Suprapubic skin (tissue), 4 donors: ENCODE data around the gene AZU1. TPM values are rescaled to one million over a fixed set of nuclear protein-coding genes. Genes with fewer than 3 reads are reported as not detected.

Source experiments
- DNase-seq, 2 donors: peaks; one replicate each; pipeline ENCODE4 v3.0.0-alpha.2; 2019; ENCODE audit warnings: low spot score in 2 of 2
- H3K27ac ChIP-seq: fragments of 200-600 bp; sonication (generic); one replicate; pipeline ENCODE4 v1.5.1; 2019
- H3K27me3 ChIP-seq: fragments of 200-600 bp; sonication (generic); one replicate; pipeline ENCODE4 v1.5.1; 2019
- H3K36me3 ChIP-seq: fragments of 200-600 bp; sonication (generic); one replicate; pipeline ENCODE4 v1.5.1; 2019
- H3K4me1 ChIP-seq: fragments of 200-600 bp; sonication (generic); one replicate; pipeline ENCODE4 v1.5.1; 2019
- H3K4me3 ChIP-seq: fragments of 200-600 bp; sonication (generic); one replicate; pipeline ENCODE4 v1.5.1; 2019; ENCODE audit warnings: mild to moderate bottlenecking
- H3K9me3 ChIP-seq: fragments of 200-600 bp; sonication (generic); one replicate; pipeline ENCODE4 v1.5.1; 2019
- CTCF ChIP-seq, 2 donors: fragments of 200-600 bp in 1 of 2; fragments of 450-650 bp in 1 of 2; sonication (generic) in 1 of 2; IDR thresholded peaks; one replicate each; pipeline ENCODE4 v1.5.1; 2016 to 2019; ENCODE audit warnings: antibody characterized with exemption in 2 of 2, mild to moderate bottlenecking in 1 of 2, moderate library complexity in 1 of 2
- EP300 ChIP-seq: sonication (generic); formaldehyde crosslinking; IDR thresholded peaks from one replicate; pipeline ENCODE4 v1.6.1; 2017; ENCODE audit warnings: antibody characterized with exemption
- POLR2A ChIP-seq, 2 donors: fragments of 450-650 bp; IDR thresholded peaks; one replicate each; pipeline ENCODE4 v1.6.1; 2017; ENCODE audit warnings: antibody characterized with exemption in 2 of 2, mild to moderate bottlenecking in 2 of 2, moderate library complexity in 2 of 2
- POLR2AphosphoS5 ChIP-seq, 3 donors: sonication (generic); formaldehyde crosslinking; IDR thresholded peaks; one replicate each; pipeline ENCODE4 v1.6.1; 2017; ENCODE audit warnings: antibody characterized with exemption in 3 of 3
- WGBS: methylation state at CpG from one replicate; pipeline ENCODE4 v1.1.5; 2018; 5-methylcytosine and 5-hydroxymethylcytosine counted together
- total RNA-seq, 4 donors: library from RNA; depleted of rRNA; stranded (reverse); fragments of >200 nt; gene quantifications; one replicate each; pipeline ENCODE4 v1.1.0, GENCODE V29; 2016

Gene AZU1
- total RNA-seq, 4 donors from 2014 or later = 0.79 TPM; not detected in 3

DNA sequence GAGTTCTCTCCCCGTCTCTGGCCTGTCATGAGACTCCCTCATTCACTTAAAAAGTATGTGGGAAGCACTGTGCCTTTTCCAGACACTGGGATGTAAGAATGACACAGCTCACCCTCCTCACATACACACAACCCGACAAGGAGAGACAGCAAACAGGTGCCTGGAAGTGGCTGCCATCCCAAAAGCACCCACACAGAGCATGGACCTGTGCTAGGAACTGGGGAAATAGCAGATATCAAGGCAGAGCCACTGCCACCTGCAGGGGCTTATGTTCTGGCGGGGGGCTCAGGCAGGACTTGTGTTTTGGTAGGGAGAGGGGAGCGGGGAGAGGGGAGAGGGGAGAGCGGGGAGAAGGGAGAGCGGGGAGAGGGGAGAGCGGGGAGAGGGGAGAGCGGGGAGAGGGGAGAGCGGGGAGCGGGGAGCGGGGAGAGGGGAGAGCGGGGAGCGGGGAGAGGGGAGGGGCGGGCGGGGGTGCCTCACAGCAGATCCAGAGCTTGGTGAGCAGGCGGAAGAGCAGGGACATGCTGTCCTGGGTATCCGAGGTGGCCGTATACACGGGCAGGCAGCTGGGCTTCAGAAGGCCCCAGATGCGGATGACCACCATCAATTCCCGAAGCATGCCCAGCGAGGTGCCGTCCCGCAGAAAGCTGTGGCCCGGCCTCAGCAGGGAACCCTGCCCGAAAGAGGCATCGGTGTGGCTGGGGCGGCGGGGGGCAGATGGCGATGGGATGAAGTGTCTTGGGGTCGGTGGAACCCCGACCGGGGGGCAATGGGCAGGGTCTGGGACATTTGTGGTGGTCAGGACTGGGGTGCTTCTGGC lies 44.0 kb downstream of the AZU1 start:
- no peaks in the 10 kb centered on the region for H3K27me3 ChIP-seq
- H3K9me3 ChIP-seq = no peaks in the 10 kb centered on the region
- peak overlapping the region; percentile 59 for H3K27ac ChIP-seq
- peaks cover 69% of the 10 kb centered on the region for H3K36me3 ChIP-seq
- no peak overlapping the region for H3K4me3 ChIP-seq
- DNase-seq = no peak
- no peak for TF ChIP-seq CTCF (IDR thresholded peaks at IDR 0.05)
- TF ChIP-seq POLR2AphosphoS5 (IDR thresholded peaks at IDR 0.05) = no peak
- TF ChIP-seq EP300 = no peak
- TF ChIP-seq POLR2A (IDR thresholded peaks at IDR 0.05) = no peak
- 86% methylated on average over 16 of the region's 33 CpGs for WGBS
- H3K4me1 ChIP-seq = peaks cover 49% of the 10 kb centered on the region

DNA sequence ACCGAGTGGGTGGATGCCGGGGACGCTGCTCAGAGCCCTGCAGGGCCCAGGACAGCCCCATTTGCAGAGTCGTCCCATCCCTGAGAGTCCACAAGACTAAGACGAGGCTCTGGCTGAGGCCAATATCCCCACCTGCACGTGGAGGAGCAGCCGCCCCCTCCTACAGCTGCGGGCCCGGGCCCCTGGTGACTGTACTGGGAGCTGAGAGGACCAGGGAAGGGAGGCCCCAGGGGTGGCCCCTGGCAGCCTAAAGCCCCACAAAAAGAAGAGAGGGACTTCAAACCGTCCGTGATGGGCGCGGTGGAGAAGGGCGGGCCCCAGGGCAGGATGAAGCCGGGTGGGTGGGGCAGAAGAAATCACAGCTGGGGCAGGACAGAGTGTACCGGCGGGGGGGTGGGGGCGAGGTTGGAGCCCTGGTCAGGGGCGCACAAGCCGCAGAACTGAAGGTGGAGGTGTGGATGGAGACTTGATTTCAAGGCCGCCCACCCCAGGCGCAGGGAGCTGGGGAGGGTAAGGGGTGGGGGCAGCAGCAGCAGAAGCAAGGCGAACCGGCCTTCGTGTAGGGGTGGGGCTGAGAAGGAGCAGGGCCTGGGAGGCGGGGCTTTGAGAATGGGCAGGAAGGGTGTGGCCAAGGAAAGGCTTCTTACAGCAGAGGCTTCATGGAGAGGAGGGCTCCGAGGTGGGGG lies 44.8 kb downstream of the AZU1 start:
- no peak for TF ChIP-seq EP300
- TF ChIP-seq POLR2A (IDR thresholded peaks at IDR 0.05) = no peak
- TF ChIP-seq POLR2AphosphoS5 (IDR thresholded peaks at IDR 0.05) = no peak
- TF ChIP-seq CTCF (IDR thresholded peaks at IDR 0.05) = no peak

DNA sequence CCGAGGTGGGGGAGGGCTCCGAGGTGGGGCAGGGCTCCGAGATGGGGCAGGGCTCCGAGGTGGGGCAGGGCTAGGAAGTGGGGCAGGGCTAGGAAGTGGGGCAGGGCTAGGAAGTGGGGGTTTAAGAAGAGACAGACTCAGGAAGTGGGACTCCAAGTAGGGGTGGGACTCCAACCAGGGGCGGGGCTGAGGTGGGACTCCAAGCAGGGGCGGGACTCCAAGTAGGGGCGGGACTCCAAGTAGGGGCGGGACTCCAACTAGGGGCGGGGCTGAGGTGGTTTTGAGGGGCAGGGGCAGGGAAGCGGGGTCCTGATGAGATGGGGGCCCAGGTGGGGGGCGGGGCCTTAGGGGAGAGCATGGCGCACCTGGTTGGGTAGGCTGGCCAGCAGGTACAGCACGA lies 45.4 kb downstream of the AZU1 start:
- Histone ChIP-seq H3K4me3 (no peak overlapping the region), H3K27me3 (no peaks in the 10 kb centered on the region), H3K36me3 (peaks cover 70% of the 10 kb centered on the region), H3K4me1 (peaks cover 57% of the 10 kb centered on the region), H3K27ac (no peak overlapping the region), H3K9me3 (no peaks in the 10 kb centered on the region)
- no peak for DNase-seq
- TF ChIP-seq EP300 (no peak), POLR2A (IDR thresholded peaks at IDR 0.05) (no peak), POLR2AphosphoS5 (IDR thresholded peaks at IDR 0.05) (no peak), CTCF (IDR thresholded peaks at IDR 0.05) (no peak)
- 90% methylated on average over 2 of the region's 13 CpGs for whole genome bisulfite sequencing

More for the DNA sequence above, 44.8 kb downstream of the AZU1 start:
- peaks cover 56% of the 10 kb centered on the region for H3K4me1 ChIP-seq
- H3K27ac ChIP-seq = peak overlapping the region; percentile 59
- WGBS = 35% methylated on average over 25 of the region's 27 CpGs
- no peaks in the 10 kb centered on the region for H3K27me3 ChIP-seq
- H3K4me3 ChIP-seq = peak overlapping the region; percentile 9
- no peaks in the 10 kb centered on the region for H3K9me3 ChIP-seq
- H3K36me3 ChIP-seq = peaks cover 76% of the 10 kb centered on the region
- DNase-seq = no peak

DNA sequence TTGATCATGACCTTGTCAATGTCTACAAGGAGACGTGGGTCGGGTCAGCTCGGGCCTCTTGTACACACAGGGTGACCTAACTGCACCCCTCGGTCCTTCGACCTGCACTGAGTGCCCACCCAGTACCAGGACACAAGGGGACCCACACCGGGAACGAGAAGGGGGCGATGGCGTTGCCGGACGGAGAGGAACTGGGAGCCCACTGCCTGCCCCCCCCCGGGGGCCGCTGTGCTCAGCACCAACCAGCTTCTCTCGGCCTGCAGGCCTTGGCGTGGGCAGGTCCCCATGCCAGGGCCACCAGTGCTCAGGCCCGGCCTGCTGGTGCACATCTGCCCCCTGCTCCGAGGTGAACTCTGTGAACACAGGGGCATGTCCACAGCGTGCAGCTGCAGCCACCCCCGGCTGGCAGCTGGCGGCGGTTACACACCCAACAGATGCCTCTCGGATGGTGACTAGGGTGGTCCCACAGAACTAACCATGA lies 46.0 kb downstream of the AZU1 start:
- H3K9me3 ChIP-seq = no peaks in the 10 kb centered on the region
- H3K27ac ChIP-seq = no peak overlapping the region
- H3K27me3 ChIP-seq = no peaks in the 10 kb centered on the region
- 96% methylated on average over 14 of the region's 22 CpGs for WGBS
- DNase-seq = no peak
- TF ChIP-seq CTCF (IDR thresholded peaks at IDR 0.05) (no peak), POLR2AphosphoS5 (IDR thresholded peaks at IDR 0.05) (no peak), POLR2A (IDR thresholded peaks at IDR 0.05) (no peak), EP300 (no peak)
- H3K36me3 ChIP-seq = peaks cover 66% of the 10 kb centered on the region
- H3K4me3 ChIP-seq = no peak overlapping the region
- H3K4me1 ChIP-seq = peaks cover 52% of the 10 kb centered on the region

DNA sequence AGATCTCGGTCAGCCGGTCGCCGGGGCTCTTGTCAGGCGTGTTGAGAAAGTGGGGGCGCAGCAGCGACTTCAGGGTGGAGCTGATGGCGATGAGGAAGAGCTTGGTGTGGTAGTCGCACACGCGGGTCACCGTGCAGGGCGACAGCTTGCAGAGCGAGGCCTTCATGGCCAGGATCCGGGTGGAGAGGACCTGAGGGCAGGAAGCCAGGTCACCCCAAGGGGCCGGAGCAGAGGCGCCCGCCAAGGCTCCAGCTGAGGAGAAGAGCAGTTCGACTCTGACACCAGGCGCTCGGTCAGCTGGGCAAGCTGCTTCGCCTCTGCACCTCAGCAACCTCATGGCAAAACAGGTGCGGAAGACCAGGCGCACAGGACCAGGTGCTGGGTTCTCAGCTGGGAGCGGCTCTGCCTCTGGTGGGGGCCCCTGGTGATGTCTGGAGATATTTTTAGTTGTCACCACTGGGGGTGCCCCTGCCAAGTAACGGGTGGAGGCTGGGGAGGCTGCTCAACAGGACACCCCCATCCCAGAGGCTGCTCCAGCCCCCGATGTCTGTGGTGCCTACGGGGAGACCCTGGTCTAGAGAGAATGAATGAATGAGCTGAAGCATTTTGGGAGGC lies 47.7 kb downstream of the AZU1 start:
- Histone ChIP-seq H3K4me1 (peaks cover 37% of the 10 kb centered on the region), H3K36me3 (peaks cover 69% of the 10 kb centered on the region), H3K27ac (no peak overlapping the region), H3K9me3 (no peaks in the 10 kb centered on the region), H3K4me3 (no peak overlapping the region), H3K27me3 (no peaks in the 10 kb centered on the region)
- 96% methylated on average over 21 of the region's 28 CpGs for WGBS
- TF ChIP-seq POLR2AphosphoS5 (IDR thresholded peaks at IDR 0.05) (no peak), POLR2A (IDR thresholded peaks at IDR 0.05) (no peak), EP300 (no peak), CTCF (IDR thresholded peaks at IDR 0.05) (no peak)
- no peak for DNase-seq
